Liver (tissue), 9 donors: ENCODE results near the gene CENPL. TPM values are rescaled to one million over a fixed set of nuclear protein-coding genes. Genes with fewer than 3 reads are reported as not detected.
"Not testable (repeated sequence)": the region's sequence is repeated elsewhere in the genome, so short reads cannot be mapped to it uniquely, and the experiment has no call there.

ENCODE experiments used
- DNase-seq: peaks from one replicate; pipeline ENCODE4 v3.0.0-alpha.2; 2017; ENCODE audit warnings: low spot score
- H3K27ac ChIP-seq, 2 donors: one replicate each; pipeline ENCODE4 v1.7.0; 2013; ENCODE audit warnings: inconsistent platforms in 2 of 2, low read length in 2 of 2, control low read depth in 1 of 2, low read depth in 1 of 2, mild to moderate bottlenecking in 1 of 2
- H3K27me3 ChIP-seq, 4 donors: one replicate each; pipeline versions ENCODE4 v1.6.1 to v1.7.0; 2013; ENCODE audit warnings: low read length in 3 of 4, inconsistent platforms in 1 of 4, mild to moderate bottlenecking in 1 of 4, moderate library complexity in 1 of 4; ENCODE audit not compliant: control insufficient read depth in 4 of 4, insufficient read depth in 4 of 4
- H3K36me3 ChIP-seq, 4 donors: one replicate each; pipeline versions ENCODE4 v1.6.1 to v1.7.0; 2013; ENCODE audit warnings: low read length in 3 of 4, mild to moderate bottlenecking in 3 of 4, low read depth in 1 of 4, moderate library complexity in 1 of 4; ENCODE audit not compliant: control insufficient read depth in 4 of 4, insufficient read depth in 3 of 4
- H3K4me1 ChIP-seq, 4 donors: one replicate each; pipeline versions ENCODE4 v1.6.1 to v1.7.0; 2013; ENCODE audit warnings: low read length in 3 of 4, mild to moderate bottlenecking in 3 of 4, moderate library complexity in 1 of 4; ENCODE audit not compliant: control insufficient read depth in 4 of 4, insufficient read depth in 4 of 4
- H3K4me3 ChIP-seq, 3 donors: one replicate each; pipeline versions ENCODE4 v1.6.1 to v1.7.0; 2013; ENCODE audit warnings: low read length in 3 of 3, control low read depth in 1 of 3, low read depth in 1 of 3, mild to moderate bottlenecking in 1 of 3
- H3K9ac ChIP-seq, 2 donors: one replicate each; pipeline ENCODE4 v1.7.0; 2013; ENCODE audit warnings: low read length in 2 of 2, mild to moderate bottlenecking in 2 of 2, moderate library complexity in 2 of 2, control low read depth in 1 of 2, low read depth in 1 of 2
- H3K9me3 ChIP-seq, 4 donors: one replicate each; pipeline versions ENCODE4 v1.6.1 to v1.7.0; 2013; ENCODE audit warnings: low read length in 3 of 4; ENCODE audit not compliant: control insufficient read depth in 4 of 4
- ATF3 ChIP-seq: IDR thresholded peaks from 2 replicates; pipeline ENCODE4 v1.6.1; 2016; ENCODE audit warnings: antibody characterized with exemption
- CTCF ChIP-seq: fragments of 150-350 bp; IDR thresholded peaks from 2 replicates; pipeline ENCODE4 v1.5.1; 2017; ENCODE audit warnings: improper control_type of control experiment, low read depth, low read length; ENCODE audit not compliant: missing input control
- EGR1 ChIP-seq, 2 donors: IDR thresholded peaks; 2 replicates each; pipeline ENCODE4 v1.6.1; 2016 to 2018; ENCODE audit warnings: antibody characterized with exemption in 2 of 2, low read depth in 2 of 2
- FOXA1 ChIP-seq: IDR thresholded peaks from 2 replicates; pipeline ENCODE4 v1.6.1; 2016; ENCODE audit warnings: antibody characterized with exemption
- FOXA2 ChIP-seq: IDR thresholded peaks from 2 replicates; pipeline ENCODE4 v1.6.1; 2016; ENCODE audit warnings: antibody characterized with exemption
- GABPA ChIP-seq, 2 donors: IDR thresholded peaks in 1 of 2; conservative IDR thresholded peaks in 1 of 2; 2 replicates each; pipeline ENCODE4 v1.6.1; 2016; ENCODE audit warnings: antibody characterized with exemption in 2 of 2, mild to moderate bottlenecking in 1 of 2, moderate library complexity in 1 of 2
- HNF4A ChIP-seq, 2 donors: conservative IDR thresholded peaks; 2 replicates each; pipeline ENCODE4 v1.6.1; 2016; ENCODE audit warnings: antibody characterized with exemption in 2 of 2, mild to moderate bottlenecking in 2 of 2
- HNF4G ChIP-seq: IDR thresholded peaks from 2 replicates; pipeline ENCODE4 v1.6.1; 2016; ENCODE audit warnings: antibody characterized with exemption
- JUND ChIP-seq, 2 donors: IDR thresholded peaks; 2 replicates each; pipeline ENCODE4 v1.6.1; 2016; ENCODE audit warnings: antibody characterized with exemption in 2 of 2
- MAX ChIP-seq: IDR thresholded peaks from 2 replicates; pipeline ENCODE4 v1.6.1; 2016; ENCODE audit warnings: antibody characterized with exemption
- NR2F2 ChIP-seq: IDR thresholded peaks from 2 replicates; pipeline ENCODE4 v1.6.1; 2016; ENCODE audit warnings: antibody characterized with exemption
- RAD21 ChIP-seq, 2 donors: IDR thresholded peaks; 2 replicates each; pipeline ENCODE4 v1.6.1; 2016; ENCODE audit warnings: antibody characterized with exemption in 2 of 2, mild to moderate bottlenecking in 2 of 2
- REST ChIP-seq: IDR thresholded peaks from 2 replicates; pipeline ENCODE4 v1.6.1; 2016; ENCODE audit warnings: antibody characterized with exemption, mild to moderate bottlenecking
- RXRA ChIP-seq, 2 donors: IDR thresholded peaks; 2 replicates each; pipeline ENCODE4 v1.6.1; 2017 to 2018; ENCODE audit warnings: antibody characterized with exemption in 2 of 2, mild to moderate bottlenecking in 1 of 2
- SP1 ChIP-seq: IDR thresholded peaks from 2 replicates; pipeline ENCODE4 v1.6.1; 2018; ENCODE audit warnings: antibody characterized with exemption, mild to moderate bottlenecking
- TAF1 ChIP-seq: conservative IDR thresholded peaks from 2 replicates; pipeline ENCODE4 v1.6.1; 2016; ENCODE audit warnings: antibody characterized with exemption, mild to moderate bottlenecking
- YY1 ChIP-seq: IDR thresholded peaks from 2 replicates; pipeline ENCODE4 v1.6.1; 2016; ENCODE audit warnings: antibody characterized with exemption, mild to moderate bottlenecking
- ZBTB33 ChIP-seq: IDR thresholded peaks from 2 replicates; pipeline ENCODE4 v1.6.1; 2016; ENCODE audit warnings: antibody characterized with exemption
- WGBS: extraction: QIAGEN DNeasy Blood & Tissue Kit; methylation state at CpG from one replicate; pipeline ENCODE4 v1.1.7; 2013; 5-methylcytosine and 5-hydroxymethylcytosine counted together
- polyA plus RNA-seq, 2 donors: library from polyadenylated mRNA; stranded (reverse) in 1 of 2; unstranded in 1 of 2; fragments of 200-250 nt in 1 of 2; fragments of >200 nt in 1 of 2; fragmentation: Nextera tagmentation in 1 of 2; extraction: Ambion mirVana in 1 of 2; gene quantifications; one replicate each; pipeline versions ENCODE4 v1.2.1 to v1.2.3, GENCODE V29; 2013 to 2015
- total RNA-seq, 2 donors: library from RNA; depleted of rRNA; stranded (reverse); fragments of >200 nt; gene quantifications; one replicate each; pipeline ENCODE4 v1.2.3, GENCODE V29; 2014
- donor health status: healthy.
- donor health status: healthy.
- donor health status: healthy.
- donor health status: healthy.
- donor health status: healthy.

Gene CENPL
- total and polyA plus RNA-seq, 4 donors: 0.61 to 19.1 (median 1.2) TPM

- H3K27me3 ChIP-seq, H3K9ac ChIP-seq, H3K9me3 ChIP-seq, H3K4me3 ChIP-seq, H3K27ac ChIP-seq, DNase-seq, H3K4me1 ChIP-seq: not testable (repeated sequence)
- WGBS: 93% methylated on average over 9 of the region's 9 CpGs
- peaks cover 5 to 31% (median 25%) of the 10 kb centered on the region in 4 donors for H3K36me3 ChIP-seq
Measured at GRCh38 chr1:173770330-173770729, 54.4 kb downstream of the CENPL start.

- Histone ChIP-seq H3K27ac (no peak overlapping the region), H3K4me1 (no peaks in the 10 kb centered on the region), H3K9ac (no peak overlapping the region), H3K4me3 (no peak overlapping the region), H3K27me3 (no peaks in the 10 kb centered on the region), H3K9me3 (no peaks in the 10 kb centered on the region), H3K36me3 (peaks cover 2 to 20% (median 15%) of the 10 kb centered on the region in 4 donors)
- DNase-seq: no peak
- 93% methylated on average over 3 of the region's 3 CpGs for WGBS
- no peak for TF ChIP-seq RXRA (IDR thresholded peaks at IDR 0.05)
- TF ChIP-seq MAX: no peak
- no peak for TF ChIP-seq RAD21 (IDR thresholded peaks at IDR 0.05)
- TF ChIP-seq TAF1: no peak
- no peak for TF ChIP-seq GABPA (IDR thresholded peaks at IDR 0.05 in 1 of 2, conservative IDR thresholded peaks at IDR 0.05 in 1 of 2)
- no peak for TF ChIP-seq NR2F2
- TF ChIP-seq YY1: no peak
- no peak for TF ChIP-seq FOXA2
- no peak for TF ChIP-seq HNF4A (conservative IDR thresholded peaks at IDR 0.05)
- TF ChIP-seq JUND (IDR thresholded peaks at IDR 0.05): no peak
- no peak for TF ChIP-seq REST
- no peak for TF ChIP-seq HNF4G
- TF ChIP-seq ATF3: no peak
- no peak for TF ChIP-seq SP1
- no peak for TF ChIP-seq EGR1 (IDR thresholded peaks at IDR 0.05; ENCODE audit: low read depth in 2 of 2)
- no peak for TF ChIP-seq ZBTB33
- no peak for TF ChIP-seq FOXA1
- TF ChIP-seq CTCF: no peak
Measured at GRCh38 chr1:173768827-173769226, 55.9 kb downstream of the CENPL start.
